SK-N-SH treated with all-trans-retinoic acid at 6 μM for 48 hours (cell line): ENCODE results near the gene UNC5B.

Experiments
- ARNTL ChIP-seq: fragments of 450-650 bp; formaldehyde crosslinking; IDR thresholded peaks from 2 replicates; pipeline ENCODE4 v1.5.0; 2020; ENCODE audit warnings: low read depth, mild to moderate bottlenecking, moderate library complexity, borderline replicate concordance
- BACH2 ChIP-seq: fragments of 250-450 bp; sonication (Bioruptor Pico); IDR thresholded peaks from 2 replicates; pipeline ENCODE4 v1.9.0; 2021; ENCODE audit warnings: mild to moderate bottlenecking, borderline replicate concordance
- CREB5 ChIP-seq: fragments of 250-450 bp; sonication (Bioruptor Pico); IDR thresholded peaks from 2 replicates; pipeline ENCODE4 v1.5.1; 2020; ENCODE audit warnings: low read depth, mild to moderate bottlenecking, moderate library complexity
- CSDC2 ChIP-seq: fragments of 250-450 bp; sonication (Bioruptor Pico); IDR thresholded peaks from 2 replicates; pipeline ENCODE4 v1.5.0; 2020; ENCODE audit warnings: mild to moderate bottlenecking, moderate library complexity
- CSRNP3 ChIP-seq: fragments of 250-450 bp; sonication (Bioruptor Pico); IDR thresholded peaks from 2 replicates; pipeline ENCODE4 v1.5.1; 2021; ENCODE audit warnings: mild to moderate bottlenecking, moderate library complexity
- GLIS3 ChIP-seq: fragments of 250-450 bp; sonication (Bioruptor Pico); IDR thresholded peaks from 2 replicates; pipeline ENCODE4 v1.5.0; 2020; ENCODE audit warnings: mild to moderate bottlenecking, moderate library complexity
- PATZ1 ChIP-seq: fragments of 250-450 bp; sonication (Bioruptor Pico); IDR thresholded peaks from 2 replicates; pipeline ENCODE4 v1.8.0; 2020; ENCODE audit warnings: mild to moderate bottlenecking, moderate library complexity, borderline replicate concordance
- POU6F1 ChIP-seq: fragments of 250-450 bp; sonication (Bioruptor Pico); IDR thresholded peaks from 2 replicates; pipeline ENCODE4 v1.8.0; 2021; ENCODE audit warnings: low read depth, mild to moderate bottlenecking, moderate library complexity, borderline replicate concordance
- PPARA ChIP-seq: fragments of 250-450 bp; sonication (Bioruptor Pico); IDR thresholded peaks from 2 replicates; pipeline ENCODE4 v1.5.0; 2020; ENCODE audit warnings: mild to moderate bottlenecking, borderline replicate concordance
- TSHZ2 ChIP-seq: fragments of 250-450 bp; sonication (Bioruptor Pico); IDR thresholded peaks from 2 replicates; pipeline ENCODE4 v1.5.0; 2020; ENCODE audit warnings: mild to moderate bottlenecking, moderate library complexity
- ZFP3 ChIP-seq: fragments of 250-450 bp; sonication (Bioruptor Pico); IDR thresholded peaks from 2 replicates; pipeline ENCODE4 v1.5.0; 2020; ENCODE audit warnings: mild to moderate bottlenecking, moderate library complexity
- ZNF70 ChIP-seq: fragments of 450-650 bp; formaldehyde crosslinking; IDR thresholded peaks from 2 replicates; pipeline ENCODE4 v1.5.0; 2020; ENCODE audit warnings: mild to moderate bottlenecking, moderate library complexity
- ZNF8 ChIP-seq: fragments of 450-650 bp; formaldehyde crosslinking; IDR thresholded peaks from 2 replicates; pipeline ENCODE4 v1.5.0; 2020; ENCODE audit warnings: mild to moderate bottlenecking, moderate library complexity

GRCh38 chr10:71330789-71331404 is 118.5 kb downstream of the UNC5B start:
- TF ChIP-seq CREB5 (CRISPR knock-in tag) (no peak), POU6F1 (CRISPR knock-in tag) (no peak), PPARA (CRISPR knock-in tag) (no peak), ZFP3 (CRISPR knock-in tag) (no peak), ZNF8 (CRISPR knock-in tag) (no peak), TSHZ2 (CRISPR knock-in tag) (no peak), ARNTL (no peak), CSRNP3 (CRISPR knock-in tag) (no peak), BACH2 (CRISPR knock-in tag) (no peak), PATZ1 (CRISPR knock-in tag) (no peak), ZNF70 (CRISPR knock-in tag) (no peak), GLIS3 (CRISPR knock-in tag) (no peak), CSDC2 (no peak)
